HepG2 (cell line): ENCODE data around the gene OR52H1. TPM values are rescaled to one million over a fixed set of nuclear protein-coding genes. Genes with fewer than 3 reads are reported as not detected.
"Not testable (repeated sequence)": the region's sequence is repeated elsewhere in the genome, so short reads cannot be mapped to it uniquely, and the experiment has no call there.

Experiments
- ATAC-seq: fragments of 200-7000 bp; cut with Tn5 transposase; 3 replicates; pipeline ENCODE4 v1.9.1; 2020; ENCODE audit warnings: mild to moderate bottlenecking, moderate library complexity
- BruUV-seq: library from RNA; stranded (reverse); fragments of 400-500 nt; replicated peaks from 2 replicates; lab custom pipeline; 2021; lab: Mats Ljungman, UMichigan
- CTCF ChIA-PET: fragments of 300-600 bp; formaldehyde crosslinking; extraction: SDS; loops from one replicate; lab custom pipeline; 2021; ENCODE audit warnings: low total read pairs, inconsistent platforms, low intra/inter-chr PET ratio; lab: Yijun Ruan, JAX
- POLR2A ChIA-PET: fragments of 350-600 bp; sonication (Branson Sonifier 250); formaldehyde crosslinking; loops from one replicate; lab custom pipeline; 2020; ENCODE audit warnings: antibody characterized with exemption, inconsistent platforms; lab: Yijun Ruan, JAX
- DNase-seq: peaks from one replicate; pipeline ENCODE4 v3.0.0-alpha.2; 2015; ENCODE audit warnings: low spot score
- FAIRE-seq: peaks from 3 replicates; lab custom pipeline; 2011; peaks lifted over from hg19 to GRCh38; lab: Jason Lieb, UNC
- H2AFZ ChIP-seq: one replicate; pipeline ENCODE4 v1.6.1; 2011; ENCODE audit warnings: low read length, inconsistent platforms
- H3K27ac ChIP-seq: fragments of 300-600 bp; 3 replicates; pipeline ENCODE4 v1.8.0; 2011; ENCODE audit warnings: mixed run types, mild to moderate bottlenecking, mixed read lengths, low read length, inconsistent platforms; ENCODE audit not compliant: insufficient read depth; ENCODE audit errors: extremely low read length
- H3K27me3 ChIP-seq, 2 experiments: fragments of 200-600 bp in 1 of 2; 2 replicates in 1 of 2; 3 replicates in 1 of 2; pipeline versions ENCODE4 v1.6.0 to v1.8.0; 2011; ENCODE audit warnings: low read length in 2 of 2, mild to moderate bottlenecking in 2 of 2, moderate library complexity in 2 of 2, inconsistent platforms in 1 of 2; ENCODE audit not compliant: insufficient read depth in 2 of 2, control insufficient read depth in 1 of 2
- H3K36me3 ChIP-seq, 2 experiments: fragments of 200-600 bp in 1 of 2; replicated peaks in 1 of 2; 2 replicates in 1 of 2; 3 replicates in 1 of 2; pipeline versions ENCODE4 v1.5.1 to v1.8.0; 2011; ENCODE audit warnings: low read length in 2 of 2, inconsistent platforms in 1 of 2; ENCODE audit not compliant: insufficient read depth in 2 of 2, control insufficient read depth in 1 of 2
- H3K4me1 ChIP-seq: 2 replicates; pipeline ENCODE4 v1.5.1; 2012; ENCODE audit warnings: low read length, inconsistent platforms; ENCODE audit not compliant: insufficient read depth
- H3K4me2 ChIP-seq: 2 replicates; pipeline ENCODE4 v1.6.0; 2011; ENCODE audit warnings: low read depth, low read length, inconsistent platforms
- H3K4me3 ChIP-seq, 3 experiments: fragments of 200-600 bp in 1 of 3; sonication (generic), shearing (Covaris generic) in 1 of 3; replicated peaks in 1 of 3; 2 replicates each; pipeline ENCODE4 v1.5.1; 2011 to 2016; ENCODE audit warnings: low read length in 3 of 3, inconsistent platforms in 2 of 3, low read depth in 2 of 3, mild to moderate bottlenecking in 2 of 3, control low read depth in 1 of 3, mixed read lengths in 1 of 3; ENCODE audit not compliant: insufficient read depth in 1 of 3
- H3K79me2 ChIP-seq: one replicate; pipeline ENCODE4 v1.6.1; 2011; ENCODE audit warnings: low read length, inconsistent platforms; ENCODE audit not compliant: insufficient read depth
- H3K9ac ChIP-seq: 2 replicates; pipeline ENCODE4 v1.6.0; 2011; ENCODE audit warnings: mild to moderate bottlenecking, low read depth, low read length, inconsistent platforms; ENCODE audit not compliant: insufficient read depth
- H3K9me3 ChIP-seq: 2 replicates; pipeline ENCODE4 v1.5.1; 2012; ENCODE audit warnings: mild to moderate bottlenecking, low read length
- H4K20me1 ChIP-seq: 2 replicates; pipeline ENCODE4 v1.6.0; 2011; ENCODE audit warnings: inconsistent platforms, mild to moderate bottlenecking, low read length, moderate library complexity; ENCODE audit not compliant: insufficient read depth
- ARID2 ChIP-seq: sonication (generic); formaldehyde crosslinking; IDR thresholded peaks from 2 replicates; pipeline ENCODE4 v1.8.1; 2022; ENCODE audit warnings: mild to moderate bottlenecking, missing genetic modification reagents, borderline replicate concordance
- CEBPG ChIP-seq: IDR thresholded peaks from 2 replicates; pipeline ENCODE4 v1.6.1; 2016
- CENPX ChIP-seq: sonication (generic); formaldehyde crosslinking; IDR thresholded peaks from 2 replicates; pipeline ENCODE4 v1.9.0; 2021; ENCODE audit warnings: mild to moderate bottlenecking, missing genetic modification reagents, moderate library complexity
- NR2F6 ChIP-seq, 2 experiments: IDR thresholded peaks; 2 replicates each; pipeline ENCODE4 v1.6.1; 2016; ENCODE audit warnings: antibody characterized with exemption in 1 of 2, mild to moderate bottlenecking in 1 of 2
- POLR2AphosphoS2 ChIP-seq: IDR thresholded peaks from 2 replicates; pipeline ENCODE4 v1.6.1; 2011; ENCODE audit warnings: low read depth, low read length, improper control_type of control experiment
- SMAD1 ChIP-seq: sonication (generic); formaldehyde crosslinking; IDR thresholded peaks from 2 replicates; pipeline ENCODE4 v1.4.0; 2020; ENCODE audit warnings: missing genetic modification reagents, low read depth, mild to moderate bottlenecking, borderline replicate concordance
- SMAD9 ChIP-seq: sonication (generic); formaldehyde crosslinking; IDR thresholded peaks from 2 replicates; pipeline ENCODE4 v1.5.1; 2020; ENCODE audit warnings: mild to moderate bottlenecking, missing genetic modification reagents
- TSC22D2 ChIP-seq: sonication (generic); formaldehyde crosslinking; IDR thresholded peaks from 2 replicates; pipeline ENCODE4 v1.5.1; 2020; ENCODE audit warnings: missing genetic modification reagents, mild to moderate bottlenecking, borderline replicate concordance
- ZFP1 ChIP-seq: IDR thresholded peaks from 2 replicates; pipeline ENCODE4 v1.6.1; 2016
- ZNF737 ChIP-seq: sonication (generic); formaldehyde crosslinking; IDR thresholded peaks from 2 replicates; pipeline ENCODE4 v1.5.0; 2020; ENCODE audit warnings: missing genetic modification reagents, mild to moderate bottlenecking, borderline replicate concordance
- ZNF740 ChIP-seq: sonication (generic); formaldehyde crosslinking; IDR thresholded peaks from 2 replicates; pipeline ENCODE4 v1.4.0; 2020; ENCODE audit warnings: missing genetic modification reagents
- ZNF816 ChIP-seq: sonication (generic); formaldehyde crosslinking; IDR thresholded peaks from 2 replicates; pipeline ENCODE4 v1.8.0; 2022; ENCODE audit warnings: missing genetic modification reagents, mild to moderate bottlenecking, borderline replicate concordance
- ZSCAN20 ChIP-seq: sonication (generic); formaldehyde crosslinking; IDR thresholded peaks from 2 replicates; pipeline ENCODE4 v1.4.0; 2020; ENCODE audit warnings: missing genetic modification reagents, mild to moderate bottlenecking, borderline replicate concordance
- WGBS: methylation state at CpG from one replicate; pipeline ENCODE4 v1.1.6; 2017; ENCODE audit warnings: low lambda C conversion rate; 5-methylcytosine and 5-hydroxymethylcytosine counted together
- in situ Hi-C: cut with HindIII; loops from 2 replicates; pipeline ENCODE4 v1.10.0; 2017; ENCODE audit warnings: low pct_unique_long_range_greater_than_20kb; ENCODE audit not compliant: extremely low pct_ligation_motif_present
- intact Hi-C: fragments of 100-400 bp; cut with micrococcal nuclease; formaldehyde crosslinking; loops from one replicate; pipeline ENCODE4 v1.10.0; 2022; ENCODE audit not compliant: unreplicated experiment
- polyA plus RNA-seq, 8 experiments: library from polyadenylated mRNA; depleted of rRNA in 3 of 8; stranded (reverse) in 7 of 8; unstranded in 1 of 8; fragments of >200 nt; fragmentation: Illumina TruSeq in 4 of 8; extraction: Trizol in 4 of 8; gene quantifications; 2 replicates each; pipeline versions ENCODE4 v1.2.1 to v1.2.3, GENCODE V29; 2011 to 2016; ENCODE audit warnings: low read depth in 4 of 8, missing spikeins in 1 of 8, mixed read lengths in 1 of 8; ENCODE audit not compliant: insufficient read depth in 1 of 8
- total RNA-seq, 5 experiments: library from RNA; depleted of rRNA; stranded (reverse); fragments of >200 nt; fragmentation: Illumina TruSeq; extraction: Trizol; gene quantifications; 2 replicates each; pipeline ENCODE4 v1.2.3, GENCODE V29; 2016; ENCODE audit warnings: low read depth in 1 of 5

Gene OR52H1
- total and polyA plus RNA-seq, 2 of the 13 experiments (the other 11 are each of a cell fraction or from before 2014, with no cell fraction given) = not detected

- POLR2A ChIA-PET, H4K20me1 ChIP-seq, H3K27ac ChIP-seq, in situ Hi-C loops, H3K9me3 ChIP-seq, ATAC-seq, BruUV-seq, H3K79me2 ChIP-seq, H3K4me2 ChIP-seq, H3K4me3 ChIP-seq, intact Hi-C loops, DNase-seq, CTCF ChIA-PET, H3K4me1 ChIP-seq, H3K27me3 ChIP-seq, H3K9ac ChIP-seq, H2AFZ ChIP-seq, H3K36me3 ChIP-seq, FAIRE-seq: not testable (repeated sequence)
- no CpG with 5 or more reads among the region's 31 CpGs for WGBS
Measured at GRCh38 chr11:5589906-5590305, 41.6 kb upstream of the OR52H1 start.

GRCh38 chr11:5584458-5584857 is 36.1 kb upstream of the OR52H1 start:
- H3K36me3 ChIP-seq, H3K27ac ChIP-seq, H3K79me2 ChIP-seq, H3K9ac ChIP-seq, H2AFZ ChIP-seq, FAIRE-seq, intact Hi-C loops, H3K4me1 ChIP-seq, BruUV-seq, CTCF ChIA-PET, H3K9me3 ChIP-seq, H3K4me2 ChIP-seq, ATAC-seq, H4K20me1 ChIP-seq, H3K27me3 ChIP-seq, in situ Hi-C loops, POLR2A ChIA-PET, DNase-seq, H3K4me3 ChIP-seq: not testable (repeated sequence)
- WGBS = 70% methylated on average over 5 of the region's 5 CpGs

- no peak overlapping the region for H3K9ac ChIP-seq
- no peak overlapping the region for H3K4me2 ChIP-seq
- H4K20me1 ChIP-seq = no peaks in the 10 kb centered on the region
- no peak overlapping the region for H3K4me3 ChIP-seq
- ChIA-PET POLR2A (no interaction called here), CTCF (no interaction called here)
- intact Hi-C loops (no loop called here), in situ Hi-C loops (no loop called here)
- no TSS peak for BruUV-seq
- ATAC-seq (peak; percentile 45; the same call in 1 of the 3 replicates), DNase-seq (peak; percentile 9), FAIRE-seq (no peak)
- no peaks in the 10 kb centered on the region; a peak in 1 of 5 replicates for H3K27me3 ChIP-seq
- no peaks in the 10 kb centered on the region for H3K36me3 ChIP-seq
- no peak overlapping the region for H3K27ac ChIP-seq
- no peaks in the 10 kb centered on the region for H3K79me2 ChIP-seq
- no peaks in the 10 kb centered on the region for H3K4me1 ChIP-seq
- no peaks in the 10 kb centered on the region for H3K9me3 ChIP-seq
- 4% methylated on average over 4 of the region's 4 CpGs for WGBS
- no peak overlapping the region for H2AFZ ChIP-seq
- TF ChIP-seq NR2F6 (IDR thresholded peaks at IDR 0.05) (no peak), NR2F6 (CRISPR knock-in tag; IDR thresholded peaks at IDR 0.05) (peak; percentile 46; the same call in 1 of the 2 replicates), ZSCAN20 (CRISPR knock-in tag) (no peak), ARID2 (CRISPR knock-in tag) (no peak), POLR2AphosphoS2 (no peak), ZNF737 (no peak), SMAD1 (CRISPR knock-in tag) (no peak), TSC22D2 (CRISPR knock-in tag) (no peak), CENPX (CRISPR knock-in tag) (no peak), ZFP1 (CRISPR knock-in tag) (no peak), ZNF740 (CRISPR knock-in tag) (0 out of 2 replicates have a peak, but pooled peaks have one; percentile 32), SMAD9 (CRISPR knock-in tag) (no peak), CEBPG (CRISPR knock-in tag) (peak; percentile 43), ZNF816 (CRISPR knock-in tag) (no peak)
Measured at GRCh38 chr11:5581014-5581413, 32.7 kb upstream of the OR52H1 start.
